ENCODE measurements around the gene KRTAP12-1. TPM values are rescaled to one million over a fixed set of nuclear protein-coding genes. Genes with fewer than 3 reads are reported as not detected.

The KRTAP12-1 gene
- total RNA-seq, 1 donor from 2014 or later = not detected

DNA sequence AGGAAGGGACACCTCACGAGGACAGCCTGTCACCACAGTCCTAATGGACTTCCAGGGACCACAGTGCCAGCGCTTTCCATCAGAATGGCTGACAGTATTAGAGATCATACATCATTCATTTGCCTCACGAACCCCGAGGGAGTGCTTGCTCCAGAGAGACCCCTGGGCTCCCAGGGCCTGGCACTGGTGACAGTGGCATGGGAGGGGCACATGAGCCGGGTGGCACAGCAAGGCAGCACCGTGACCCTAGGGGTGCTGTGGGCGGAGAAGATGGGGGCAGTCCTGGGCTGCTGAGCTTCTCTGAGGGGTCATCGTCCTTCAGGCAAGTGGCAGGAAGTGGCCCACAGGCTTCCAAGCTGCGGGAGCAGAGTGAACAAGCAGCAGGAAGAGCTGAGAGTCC lies 45.8 kb upstream of the KRTAP12-1 start:
- TF ChIP-seq CTCF (conservative IDR thresholded peaks at IDR 0.05) = no peak
- no peaks in the 10 kb centered on the region for H3K9me3 Mint-ChIP-seq
- no peak for DNase-seq (ENCODE audit: low read depth, low spot score)
- H3K27me3 Mint-ChIP-seq (ENCODE audit: low read depth) = peaks cover 16% of the 10 kb centered on the region
- no peak overlapping the region for H3K27ac Mint-ChIP-seq (ENCODE audit: unreplicated experiment)
- H3K36me3 Mint-ChIP-seq (ENCODE audit: low read depth) = no peaks in the 10 kb centered on the region
- H3K4me1 Mint-ChIP-seq = peaks cover 16% of the 10 kb centered on the region
- no peak overlapping the region for H3K4me3 Mint-ChIP-seq

- no peaks in the 10 kb centered on the region for H3K9me3 Mint-ChIP-seq
- no peak overlapping the region for H3K4me3 Mint-ChIP-seq
- H3K36me3 Mint-ChIP-seq (ENCODE audit: low read depth) = no peaks in the 10 kb centered on the region
- TF ChIP-seq CTCF (conservative IDR thresholded peaks at IDR 0.05) = no peak
- DNase-seq (ENCODE audit: low read depth, low spot score) = no peak
- H3K27ac Mint-ChIP-seq (ENCODE audit: unreplicated experiment) = no peak overlapping the region
- H3K4me1 Mint-ChIP-seq = peaks cover 20% of the 10 kb centered on the region
- H3K27me3 Mint-ChIP-seq (ENCODE audit: low read depth) = peaks cover 20% of the 10 kb centered on the region
Measured at GRCh38 chr21:44727321-44727720, 45.4 kb upstream of the KRTAP12-1 start.

- Mint-ChIP-seq H3K9me3 (no peaks in the 10 kb centered on the region), H3K27ac (ENCODE audit: unreplicated experiment) (no peak overlapping the region), H3K4me1 (peaks cover 20% of the 10 kb centered on the region), H3K36me3 (ENCODE audit: low read depth) (no peaks in the 10 kb centered on the region), H3K27me3 (ENCODE audit: low read depth) (peaks cover 20% of the 10 kb centered on the region), H3K4me3 (no peak overlapping the region)
- DNase-seq (ENCODE audit: low read depth, low spot score) = no peak
- no peak for TF ChIP-seq CTCF (conservative IDR thresholded peaks at IDR 0.05)
Measured at GRCh38 chr21:44726826-44727225, 44.9 kb upstream of the KRTAP12-1 start.

- TF ChIP-seq CTCF (conservative IDR thresholded peaks at IDR 0.05) = no peak
- Mint-ChIP-seq H3K9me3 (no peaks in the 10 kb centered on the region), H3K27me3 (ENCODE audit: low read depth) (peaks cover 23% of the 10 kb centered on the region), H3K4me1 (peaks cover 10% of the 10 kb centered on the region), H3K4me3 (no peak overlapping the region), H3K36me3 (ENCODE audit: low read depth) (no peaks in the 10 kb centered on the region), H3K27ac (ENCODE audit: unreplicated experiment) (no peak overlapping the region)
- DNase-seq (ENCODE audit: low read depth, low spot score) = no peak
Measured at GRCh38 chr21:44724926-44725325, 43.0 kb upstream of the KRTAP12-1 start.

GRCh38 chr21:44724196-44724595 lies 42.2 kb upstream of the KRTAP12-1 start:
- no peaks in the 10 kb centered on the region for H3K36me3 Mint-ChIP-seq (ENCODE audit: low read depth)
- no peak for DNase-seq (ENCODE audit: low read depth, low spot score)
- TF ChIP-seq CTCF (conservative IDR thresholded peaks at IDR 0.05) = no peak
- H3K27me3 Mint-ChIP-seq (ENCODE audit: low read depth) = peaks cover 28% of the 10 kb centered on the region
- H3K9me3 Mint-ChIP-seq = no peaks in the 10 kb centered on the region
- no peak overlapping the region for H3K27ac Mint-ChIP-seq (ENCODE audit: unreplicated experiment)
- peaks cover 10% of the 10 kb centered on the region for H3K4me1 Mint-ChIP-seq
- no peak overlapping the region for H3K4me3 Mint-ChIP-seq
